ENCODE results near the gene PRKCH. TPM values are rescaled to one million over a fixed set of nuclear protein-coding genes. Genes with fewer than 3 reads are reported as not detected.
A peak's percentile ranks its signal among the peaks of the same experiment; 100 is the strongest.

The PRKCH gene
- total RNA-seq, 2 donors from 2014 or later: 27.6 to 33.9 TPM

DNA sequence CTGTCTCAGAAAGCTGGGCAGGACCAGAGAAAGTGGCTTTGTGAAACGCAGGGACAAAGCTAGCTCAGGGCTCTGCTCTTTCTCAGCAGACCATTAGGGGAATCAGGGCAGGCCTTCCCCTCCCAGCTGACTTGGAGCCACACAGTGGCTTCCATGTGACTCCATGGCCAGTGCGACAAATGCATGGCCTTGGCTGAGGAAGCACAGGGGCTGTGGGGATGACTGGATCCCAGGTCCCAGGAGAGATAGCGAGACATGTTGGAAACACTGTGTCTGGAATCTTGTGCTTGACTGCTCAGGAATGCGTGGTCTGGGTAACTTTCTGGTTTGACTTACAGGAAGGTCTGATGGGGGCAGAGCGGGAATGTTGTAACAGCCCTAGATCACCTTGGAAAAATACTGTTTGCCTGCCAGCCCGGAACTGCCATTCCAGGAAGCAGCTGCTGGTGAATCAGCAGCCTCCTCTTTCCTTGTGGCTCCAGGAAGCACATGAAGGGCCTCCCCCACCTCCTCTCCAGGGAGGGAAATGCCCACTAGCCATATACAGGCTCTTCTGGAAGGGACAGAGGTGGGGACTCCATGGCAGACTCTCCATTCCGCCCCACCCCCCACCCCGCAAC is 240.4 kb downstream of the PRKCH start:
- DNase-seq (ENCODE audit: low spot score): peak; percentile 63
- Histone ChIP-seq H3K27me3 (replicated peaks; ENCODE audit: insufficient read depth) (no peaks in the 10 kb centered on the region), H3K4me1 (replicated peaks) (peaks cover 4% of the 10 kb centered on the region), H3K9me3 (no peaks in the 10 kb centered on the region), H3K36me3 (no peaks in the 10 kb centered on the region), H3K27ac (peak overlapping the region; percentile 61 to 63), H3K4me3 (no peak overlapping the region)
- intact Hi-C loops (cut with DNase I): no loop called here
- WGBS: 72% methylated on average over 8 of the region's 8 CpGs
- TF ChIP-seq CTCF (IDR thresholded peaks at IDR 0.05) (no peak), POLR2AphosphoS5 (IDR thresholded peaks at IDR 0.05) (peak; percentile 72), POLR2A (IDR thresholded peaks at IDR 0.05) (no peak)

GRCh38 chr14:61562321-61563161 is 241.2 kb downstream of the PRKCH start:
- H3K4me3 ChIP-seq: no peak overlapping the region
- no peaks in the 10 kb centered on the region for H3K9me3 ChIP-seq
- no peaks in the 10 kb centered on the region for H3K36me3 ChIP-seq
- TF ChIP-seq POLR2AphosphoS5 (IDR thresholded peaks at IDR 0.05) (no peak), CTCF (IDR thresholded peaks at IDR 0.05) (no peak), POLR2A (IDR thresholded peaks at IDR 0.05) (no peak)
- no peaks in the 10 kb centered on the region for H3K27me3 ChIP-seq (replicated peaks; ENCODE audit: insufficient read depth)
- peak overlapping the region; percentile 61 to 63 for H3K27ac ChIP-seq
- no peak for DNase-seq (ENCODE audit: low spot score)
- WGBS: 95% methylated on average over 7 of the region's 7 CpGs
- H3K4me1 ChIP-seq (replicated peaks): peaks cover 4% of the 10 kb centered on the region
- intact Hi-C loops (cut with DNase I): no loop called here

DNA sequence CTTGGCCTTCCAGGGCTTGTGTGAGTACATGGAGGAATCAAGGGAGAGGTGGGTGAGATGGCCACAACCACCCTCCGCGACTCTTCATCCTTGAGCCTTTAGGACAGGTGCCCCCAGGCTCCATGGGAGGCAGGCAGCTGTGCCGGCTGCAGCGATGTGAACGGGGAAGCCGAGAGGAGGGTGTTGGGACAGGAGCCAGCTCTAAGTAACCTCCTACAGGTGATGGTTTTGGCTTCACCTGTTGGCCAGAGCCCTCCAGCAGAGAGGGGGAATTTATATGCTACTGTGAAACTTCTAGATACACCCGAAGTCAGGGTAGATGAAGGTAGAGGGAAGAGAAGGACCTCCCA is 241.8 kb downstream of the PRKCH start:
- Histone ChIP-seq H3K36me3 (no peaks in the 10 kb centered on the region), H3K9me3 (no peaks in the 10 kb centered on the region), H3K27me3 (replicated peaks; ENCODE audit: insufficient read depth) (no peaks in the 10 kb centered on the region), H3K4me3 (no peak overlapping the region), H3K27ac (no peak overlapping the region), H3K4me1 (replicated peaks) (peaks cover 10% of the 10 kb centered on the region)
- no peak for DNase-seq (ENCODE audit: low spot score)
- intact Hi-C loops (cut with DNase I): no loop called here
- TF ChIP-seq CTCF (IDR thresholded peaks at IDR 0.05) (no peak), POLR2AphosphoS5 (IDR thresholded peaks at IDR 0.05) (no peak), POLR2A (IDR thresholded peaks at IDR 0.05) (no peak)
- 86% methylated on average over 7 of the region's 7 CpGs for WGBS

- 88% methylated on average over 6 of the region's 6 CpGs for WGBS
- Histone ChIP-seq H3K4me1 (replicated peaks) (peaks cover 11% of the 10 kb centered on the region), H3K27ac (no peak overlapping the region)
Observed at GRCh38 chr14:61563880-61564617, 242.7 kb downstream of the PRKCH start.

More at GRCh38 chr14:61563880-61564617, 242.7 kb downstream of the PRKCH start:
- no peak for DNase-seq (ENCODE audit: low spot score)
- Histone ChIP-seq H3K9me3 (no peaks in the 10 kb centered on the region), H3K27me3 (replicated peaks; ENCODE audit: insufficient read depth) (no peaks in the 10 kb centered on the region), H3K4me3 (no peak overlapping the region), H3K36me3 (no peaks in the 10 kb centered on the region)
- TF ChIP-seq POLR2AphosphoS5 (IDR thresholded peaks at IDR 0.05) (no peak), POLR2A (IDR thresholded peaks at IDR 0.05) (no peak), CTCF (IDR thresholded peaks at IDR 0.05) (no peak)
- intact Hi-C loops (cut with DNase I): no loop called here
